Measurements from ENCODE around the gene SEC61A2.

The SEC61A2 gene

DNA sequence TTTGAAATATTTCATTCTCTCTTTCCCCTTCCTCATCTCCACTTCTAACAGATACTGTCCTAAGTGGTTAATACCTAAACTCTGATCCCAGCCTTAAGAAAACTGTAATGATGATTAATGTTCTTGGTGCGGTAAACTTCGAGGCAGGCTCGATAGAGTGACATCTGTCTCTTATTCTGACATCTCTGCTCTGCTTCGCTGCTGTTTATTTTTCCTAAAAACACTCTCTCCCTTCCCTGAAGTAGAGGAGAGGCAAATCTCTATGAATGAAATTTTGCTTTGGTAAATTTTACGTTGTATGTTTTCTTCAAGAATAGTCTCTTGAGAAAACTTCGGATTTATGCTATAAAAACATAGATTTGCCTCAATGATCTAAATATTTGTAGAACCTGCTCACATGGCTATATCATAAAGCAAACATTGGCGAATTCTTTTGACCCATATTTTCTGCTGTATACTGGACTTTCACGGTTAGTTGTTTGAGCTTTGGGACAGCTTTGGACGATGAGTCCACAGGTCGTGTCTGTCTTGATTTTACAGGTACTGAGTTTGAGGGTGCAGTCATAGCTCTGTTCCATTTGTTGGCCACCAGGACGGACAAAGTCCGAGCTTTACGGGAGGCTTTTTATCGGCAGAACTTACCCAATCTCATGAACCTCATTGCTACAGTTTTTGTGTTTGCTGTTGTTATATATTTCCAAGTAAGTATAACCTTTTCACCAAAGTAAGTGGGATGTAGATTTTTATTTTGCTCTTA, 27.1 kb downstream of the SEC61A2 start:
- no peak overlapping the region for H3K4me3 ChIP-seq (replicated peaks in 1 of 2; ENCODE audit: low read depth in 2 of 2, low read length in 2 of 2)
- no peak for DNase-seq (ENCODE audit: low read depth in 2 of 2)
- TF ChIP-seq, protein P1, sequence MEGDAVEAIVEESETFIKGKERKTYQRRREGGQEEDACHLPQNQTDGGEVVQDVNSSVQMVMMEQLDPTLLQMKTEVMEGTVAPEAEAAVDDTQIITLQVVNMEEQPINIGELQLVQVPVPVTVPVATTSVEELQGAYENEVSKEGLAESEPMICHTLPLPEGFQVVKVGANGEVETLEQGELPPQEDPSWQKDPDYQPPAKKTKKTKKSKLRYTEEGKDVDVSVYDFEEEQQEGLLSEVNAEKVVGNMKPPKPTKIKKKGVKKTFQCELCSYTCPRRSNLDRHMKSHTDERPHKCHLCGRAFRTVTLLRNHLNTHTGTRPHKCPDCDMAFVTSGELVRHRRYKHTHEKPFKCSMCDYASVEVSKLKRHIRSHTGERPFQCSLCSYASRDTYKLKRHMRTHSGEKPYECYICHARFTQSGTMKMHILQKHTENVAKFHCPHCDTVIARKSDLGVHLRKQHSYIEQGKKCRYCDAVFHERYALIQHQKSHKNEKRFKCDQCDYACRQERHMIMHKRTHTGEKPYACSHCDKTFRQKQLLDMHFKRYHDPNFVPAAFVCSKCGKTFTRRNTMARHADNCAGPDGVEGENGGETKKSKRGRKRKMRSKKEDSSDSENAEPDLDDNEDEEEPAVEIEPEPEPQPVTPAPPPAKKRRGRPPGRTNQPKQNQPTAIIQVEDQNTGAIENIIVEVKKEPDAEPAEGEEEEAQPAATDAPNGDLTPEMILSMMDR (IDR thresholded peaks at IDR 0.05; ENCODE audit: low read depth, low read length) = no peak

DNA sequence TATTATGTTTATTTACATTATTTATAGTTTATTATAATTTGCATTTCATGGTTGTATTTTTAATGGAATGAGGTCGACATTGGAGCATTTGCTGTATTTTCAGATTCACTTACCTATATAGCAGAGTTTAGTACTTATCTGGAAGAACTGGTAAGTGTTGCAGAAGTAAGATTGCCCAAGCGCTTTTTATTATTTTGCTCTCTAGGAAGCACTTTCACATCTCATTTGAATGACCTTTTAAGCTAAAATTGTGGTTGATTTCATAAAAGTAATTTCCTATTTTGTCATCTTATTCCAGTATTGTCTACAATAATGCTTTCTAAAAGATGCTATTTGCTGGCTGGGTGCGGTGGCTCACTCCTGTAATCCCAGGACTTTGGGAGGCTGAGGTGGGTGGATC, 28.6 kb downstream of the SEC61A2 start:
- no peak overlapping the region for H3K4me3 ChIP-seq (replicated peaks in 1 of 2; ENCODE audit: low read depth in 2 of 2, low read length in 2 of 2)
- DNase-seq (ENCODE audit: low read depth in 2 of 2) = no peak
- TF ChIP-seq, protein P1 (IDR thresholded peaks at IDR 0.05; ENCODE audit: low read depth, low read length) = no peak

DNA sequence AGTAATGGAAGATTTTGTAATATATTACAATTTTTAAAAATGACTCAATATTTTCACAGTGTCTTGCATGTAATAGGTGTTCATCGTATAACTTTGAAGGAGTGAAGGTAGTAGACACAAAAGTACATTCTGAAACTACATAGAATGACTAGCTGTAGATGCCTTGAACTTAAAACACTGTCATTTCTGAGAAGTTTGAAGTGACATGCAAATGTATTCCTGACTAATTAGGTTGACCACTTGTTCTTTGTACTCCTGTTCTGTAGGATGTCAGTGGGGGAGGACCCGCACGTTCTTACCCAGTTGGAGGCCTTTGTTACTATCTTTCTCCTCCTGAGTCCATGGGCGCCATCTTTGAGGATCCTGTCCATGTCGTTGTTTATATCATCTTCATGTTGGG, 31.2 kb downstream of the SEC61A2 start:
- no peak for DNase-seq (ENCODE audit: low read depth in 2 of 2)
- no peak overlapping the region for H3K4me3 ChIP-seq (replicated peaks in 1 of 2; ENCODE audit: low read depth in 2 of 2, low read length in 2 of 2)
- TF ChIP-seq, protein P1 (IDR thresholded peaks at IDR 0.05; ENCODE audit: low read depth, low read length) = no peak

DNA sequence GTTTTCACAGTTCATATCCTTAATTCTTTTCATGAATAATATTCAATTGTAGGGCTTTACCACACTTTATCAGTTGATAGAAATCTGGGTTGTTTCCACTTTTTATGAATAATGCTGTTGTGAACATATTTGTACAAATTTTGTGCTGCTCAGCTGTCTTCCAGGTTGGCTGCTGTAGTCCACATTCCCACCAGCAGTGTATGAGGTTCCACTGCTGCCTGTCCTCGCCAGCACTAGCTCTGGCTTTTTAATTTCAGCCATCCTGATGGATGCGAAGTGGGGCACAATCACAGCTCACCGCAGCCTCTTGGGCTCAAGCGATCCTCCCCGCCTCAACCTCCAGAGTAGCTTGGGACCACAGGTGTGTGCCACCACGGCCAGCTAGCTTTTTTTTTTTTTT, 33.5 kb downstream of the SEC61A2 start:
- no peak overlapping the region for H3K4me3 ChIP-seq (replicated peaks in 1 of 2; ENCODE audit: low read depth in 2 of 2, low read length in 2 of 2)
- TF ChIP-seq, protein P1 (IDR thresholded peaks at IDR 0.05; ENCODE audit: low read depth, low read length) = no peak
- no peak for DNase-seq (ENCODE audit: low read depth in 2 of 2)

DNA sequence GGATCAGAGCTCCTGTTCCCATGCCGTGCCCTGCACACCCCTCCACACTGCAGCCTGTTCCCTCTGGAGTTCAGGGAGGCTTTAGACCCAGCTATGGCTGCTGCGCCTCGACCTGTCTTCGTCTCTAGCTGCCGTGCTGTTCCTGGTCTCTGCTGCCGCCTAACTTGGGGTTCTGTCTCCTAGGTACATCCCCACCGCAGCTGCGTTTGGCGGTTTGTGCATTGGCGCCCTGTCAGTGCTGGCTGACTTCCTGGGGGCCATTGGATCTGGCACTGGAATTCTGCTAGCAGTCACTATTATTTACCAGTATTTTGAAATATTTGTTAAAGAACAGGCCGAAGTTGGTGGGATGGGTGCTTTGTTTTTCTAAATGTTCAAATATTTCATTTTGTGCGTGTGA, 34.6 kb downstream of the SEC61A2 start:
- no peak for DNase-seq (ENCODE audit: low read depth in 2 of 2)
- TF ChIP-seq, protein P1 (IDR thresholded peaks at IDR 0.05; ENCODE audit: low read depth, low read length) = no peak

DNA sequence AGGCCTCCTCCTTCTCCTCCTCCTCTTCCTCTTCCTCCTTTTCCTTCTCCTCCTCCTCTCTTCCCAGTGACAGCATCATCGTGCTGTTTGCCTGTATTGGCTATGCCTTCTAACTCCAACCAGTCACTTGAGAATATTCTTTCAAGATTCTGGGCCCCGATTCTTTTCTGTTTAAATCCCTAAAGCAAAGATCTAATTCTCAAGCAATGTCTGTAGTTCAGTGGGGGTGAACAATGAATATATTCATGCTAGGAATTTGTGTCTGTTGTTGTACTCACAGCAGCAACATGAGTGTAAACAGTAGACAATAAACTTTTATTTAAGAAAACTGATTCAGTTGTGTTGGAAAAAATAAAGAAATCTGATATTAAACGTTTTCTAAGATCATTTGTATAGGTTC, 35.6 kb downstream of the SEC61A2 start:
- H3K4me3 ChIP-seq (replicated peaks in 1 of 2; ENCODE audit: low read depth in 2 of 2, low read length in 2 of 2) = no peak overlapping the region
- TF ChIP-seq, protein P1 (IDR thresholded peaks at IDR 0.05; ENCODE audit: low read depth, low read length) = no peak
- DNase-seq (ENCODE audit: low read depth in 2 of 2) = no peak

More for the DNA sequence above, 34.6 kb downstream of the SEC61A2 start:
- no peak overlapping the region for H3K4me3 ChIP-seq (replicated peaks in 1 of 2; ENCODE audit: low read depth in 2 of 2, low read length in 2 of 2)
